Right lobe of liver (tissue), 6 donors: ENCODE data around the gene SEPTIN1. TPM values are rescaled to one million over a fixed set of nuclear protein-coding genes. Genes with fewer than 3 reads are reported as not detected.

Experiments
- ATAC-seq, 4 donors: fragments of 200-7000 bp; cut with Tn5 transposase; one replicate each; pipeline ENCODE4 v1.9.1; 2020; ENCODE audit warnings: mild to moderate bottlenecking in 4 of 4, moderate library complexity in 4 of 4
- DNase-seq, 3 donors: peaks; one replicate each; pipeline ENCODE4 v3.0.0-alpha.2; 2020
- H3K27ac ChIP-seq, 3 donors: fragments of 200-600 bp; one replicate each; pipeline ENCODE4 v1.8.0; 2022
- H3K27me3 ChIP-seq, 2 donors: fragments of 200-600 bp; one replicate each; pipeline ENCODE4 v1.8.0; 2022
- H3K36me3 ChIP-seq, 4 donors: fragments of 200-600 bp; sonication (generic) in 1 of 4; one replicate each; pipeline versions ENCODE4 v1.5.1 to v1.8.0; 2017 to 2022; ENCODE audit warnings: control low read depth in 1 of 4
- H3K4me1 ChIP-seq, 4 donors: fragments of 200-600 bp; sonication (generic) in 1 of 4; one replicate each; pipeline versions ENCODE4 v1.5.1 to v1.8.0; 2017 to 2022; ENCODE audit warnings: control low read depth in 1 of 4
- H3K4me3 ChIP-seq, 3 donors: fragments of 200-600 bp; one replicate each; pipeline ENCODE4 v1.8.0; 2022
- H3K9me3 ChIP-seq, 4 donors: fragments of 200-600 bp; sonication (generic) in 1 of 4; one replicate each; pipeline versions ENCODE4 v1.5.1 to v1.8.0; 2017 to 2022; ENCODE audit warnings: control low read depth in 1 of 4
- CTCF ChIP-seq, 4 donors: fragments of 200-600 bp in 3 of 4; fragments of 450-650 bp in 1 of 4; IDR thresholded peaks; one replicate each; pipeline versions ENCODE4 v1.5.1 to v1.8.0; 2016 to 2022; ENCODE audit warnings: antibody characterized with exemption in 4 of 4, mild to moderate bottlenecking in 2 of 4
- POLR2A ChIP-seq: fragments of 450-650 bp; IDR thresholded peaks from one replicate; pipeline ENCODE4 v1.6.1; 2017; ENCODE audit warnings: antibody characterized with exemption, mild to moderate bottlenecking
- WGBS: methylation state at CpG from one replicate; pipeline ENCODE4 v1.1.6; 2018; ENCODE audit warnings: low coverage, low lambda C conversion rate; ENCODE audit not compliant: insufficient coverage; ENCODE audit errors: missing lambda C conversion rate; 5-methylcytosine and 5-hydroxymethylcytosine counted together
- intact Hi-C, 2 donors: fragments of 100-400 bp; cut with DNase I; formaldehyde crosslinking; loops; one replicate each; pipeline versions ENCODE4 v1.11.2 to v1.14.1; 2022
- total RNA-seq, 6 experiments: library from RNA; depleted of rRNA in 2 of 6; stranded (reverse); fragments of >200 nt in 2 of 6; fragmentation: NEBNext Ultra II Directional in 3 of 6; extraction: Animal tissue kit (Norgen Biotek cat#: 25700) in 3 of 6; gene quantifications; one replicate each; pipeline versions ENCODE4 v1.1.0 to v1.2.4, GENCODE V29; 2016 to 2023
- donor health status: DM: no; HTN: yes; CAD: no.
- donor health status: DM: no; HTN: no; CAD: no.
- donor health status: DM: no; HTN: no; CAD: no.
- donor health status: DM: no; HTN: yes; CAD: no.
- donor health status: DM: no; HTN: yes; CAD: no.

SEPTIN1 gene
- total RNA-seq, 6 experiments from 2014 or later: 0.12 to 1.7 (median 0.93) TPM

GRCh38 chr16:30366511-30366910 lies 15.8 kb downstream of the SEPTIN1 start:
- Histone ChIP-seq H3K36me3 (peaks cover 0 to 29% (median 8%) of the 10 kb centered on the region in 4 donors), H3K27me3 (no peaks in the 10 kb centered on the region), H3K9me3 (no peaks in the 10 kb centered on the region), H3K4me3 (no peak overlapping the region), H3K4me1 (peaks cover 0 to 29% (median 7%) of the 10 kb centered on the region in 4 donors), H3K27ac (no peak overlapping the region)
- intact Hi-C loops: no loop called here
- 89% methylated on average over 4 of the region's 4 CpGs for WGBS
- ATAC-seq (no peak), DNase-seq (no peak)
- TF ChIP-seq CTCF (IDR thresholded peaks at IDR 0.05): no peak
- TF ChIP-seq POLR2A: no peak

- ATAC-seq (no peak), DNase-seq (no peak)
- peaks cover 0 to 25% (median 7%) of the 10 kb centered on the region in 4 donors for H3K4me1 ChIP-seq
- no peak for TF ChIP-seq POLR2A
- no peak for TF ChIP-seq CTCF (IDR thresholded peaks at IDR 0.05)
- no peaks in the 10 kb centered on the region for H3K27me3 ChIP-seq
- no peaks in the 10 kb centered on the region for H3K9me3 ChIP-seq
- no peak overlapping the region for H3K4me3 ChIP-seq
- 74% methylated on average over 3 of the region's 10 CpGs for WGBS
- no peak overlapping the region for H3K27ac ChIP-seq
- intact Hi-C loops: no loop called here
- H3K36me3 ChIP-seq: peaks cover 0 to 29% (median 8%) of the 10 kb centered on the region in 4 donors
Measured at GRCh38 chr16:30365200-30365599, 17.2 kb downstream of the SEPTIN1 start.

- 87% methylated on average over 7 of the region's 7 CpGs for WGBS
- no peak for ATAC-seq
- DNase-seq: no peak
- H3K4me3 ChIP-seq: no peak overlapping the region
- TF ChIP-seq CTCF (IDR thresholded peaks at IDR 0.05) (no peak), POLR2A (no peak)
- H3K27me3 ChIP-seq: no peaks in the 10 kb centered on the region
- H3K36me3 ChIP-seq: peaks cover 0 to 44% (median 14%) of the 10 kb centered on the region in 4 donors
- no peak overlapping the region for H3K27ac ChIP-seq
- H3K4me1 ChIP-seq: peaks cover 0 to 15% (median 2%) of the 10 kb centered on the region in 4 donors
- intact Hi-C loops: no loop called here
- no peaks in the 10 kb centered on the region for H3K9me3 ChIP-seq
Measured at GRCh38 chr16:30361180-30361579, 21.2 kb downstream of the SEPTIN1 start.

- Histone ChIP-seq H3K36me3 (peaks cover 0 to 32% (median 8%) of the 10 kb centered on the region in 4 donors), H3K27me3 (no peaks in the 10 kb centered on the region), H3K4me1 (peaks cover 0 to 20% (median 6%) of the 10 kb centered on the region in 4 donors), H3K9me3 (no peaks in the 10 kb centered on the region), H3K27ac (no peak overlapping the region), H3K4me3 (no peak overlapping the region)
- TF ChIP-seq CTCF (IDR thresholded peaks at IDR 0.05): no peak
- TF ChIP-seq POLR2A: no peak
- ATAC-seq: no peak
- 100% methylated on average over 3 of the region's 6 CpGs for WGBS
- DNase-seq: no peak
- intact Hi-C loops: no loop called here
Measured at GRCh38 chr16:30359871-30360170, 22.5 kb downstream of the SEPTIN1 start.
